ENCODE results near the gene B2M.

- TF ChIP-seq EP300 (IDR thresholded peaks at IDR 0.05; ENCODE audit: borderline replicate concordance in 1 of 2, control insufficient read depth in 1 of 2, low read depth in 2 of 2, low read length in 2 of 2) (no peak), EZH2 (IDR thresholded peaks at IDR 0.05; ENCODE audit: borderline replicate concordance, control insufficient read depth, low read depth, low read length) (no peak), JUND (IDR thresholded peaks at IDR 0.05; ENCODE audit: low read depth, low read length) (no peak), PBX3 (IDR thresholded peaks at IDR 0.05; ENCODE audit: insufficient replicate concordance, low read depth, low read length) (no peak)
These were observed 34.6 kb upstream of the B2M start for GRCh38 chr15:44676676-44677075.
